ENCODE measurements around the gene MTF1. TPM values are rescaled to one million over a fixed set of nuclear protein-coding genes. Genes with fewer than 3 reads are reported as not detected.

Gene MTF1
- total RNA-seq, 3 donors from 2014 or later = 4.9 to 5.3 (median 5.0) TPM

DNA sequence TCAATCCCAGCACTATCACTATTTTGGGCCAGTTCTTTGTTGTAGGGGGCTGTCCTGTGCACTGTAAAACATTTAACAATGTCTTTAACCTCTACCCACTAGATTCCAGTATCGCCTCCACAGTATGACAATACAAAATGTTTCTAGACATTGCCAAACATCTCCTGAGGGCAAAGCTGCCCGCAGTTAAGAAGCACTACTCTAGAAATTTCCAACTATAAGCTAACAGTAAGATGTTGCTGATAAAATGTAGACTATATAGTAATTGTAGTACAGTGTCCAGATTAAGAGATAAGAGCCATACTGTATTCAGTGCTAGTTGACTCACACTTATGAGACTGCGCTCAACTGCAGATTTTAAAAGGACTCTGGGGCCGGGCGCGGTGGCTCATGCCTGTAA, 5.0 kb downstream of the MTF1 start:
- Histone ChIP-seq H3K27ac (no peak overlapping the region), H3K4me3 (no peak overlapping the region), H3K27me3 (no peaks in the 10 kb centered on the region), H3K9me3 (no peaks in the 10 kb centered on the region), H3K4me1 (peaks cover 0 to 16% of the 10 kb centered on the region in 2 donors), H3K36me3 (no peaks in the 10 kb centered on the region)
- no peak for DNase-seq (ENCODE audit: low spot score in 2 of 2)
- no peak for TF ChIP-seq POLR2A (IDR thresholded peaks at IDR 0.05)
- no peak for TF ChIP-seq POLR2AphosphoS5 (IDR thresholded peaks at IDR 0.05)
- TF ChIP-seq, protein P1, sequence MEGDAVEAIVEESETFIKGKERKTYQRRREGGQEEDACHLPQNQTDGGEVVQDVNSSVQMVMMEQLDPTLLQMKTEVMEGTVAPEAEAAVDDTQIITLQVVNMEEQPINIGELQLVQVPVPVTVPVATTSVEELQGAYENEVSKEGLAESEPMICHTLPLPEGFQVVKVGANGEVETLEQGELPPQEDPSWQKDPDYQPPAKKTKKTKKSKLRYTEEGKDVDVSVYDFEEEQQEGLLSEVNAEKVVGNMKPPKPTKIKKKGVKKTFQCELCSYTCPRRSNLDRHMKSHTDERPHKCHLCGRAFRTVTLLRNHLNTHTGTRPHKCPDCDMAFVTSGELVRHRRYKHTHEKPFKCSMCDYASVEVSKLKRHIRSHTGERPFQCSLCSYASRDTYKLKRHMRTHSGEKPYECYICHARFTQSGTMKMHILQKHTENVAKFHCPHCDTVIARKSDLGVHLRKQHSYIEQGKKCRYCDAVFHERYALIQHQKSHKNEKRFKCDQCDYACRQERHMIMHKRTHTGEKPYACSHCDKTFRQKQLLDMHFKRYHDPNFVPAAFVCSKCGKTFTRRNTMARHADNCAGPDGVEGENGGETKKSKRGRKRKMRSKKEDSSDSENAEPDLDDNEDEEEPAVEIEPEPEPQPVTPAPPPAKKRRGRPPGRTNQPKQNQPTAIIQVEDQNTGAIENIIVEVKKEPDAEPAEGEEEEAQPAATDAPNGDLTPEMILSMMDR (IDR thresholded peaks at IDR 0.05) = no peak
- intact Hi-C loops (cut with DNase I; ENCODE audit: low total_unique reads) = no loop called here

DNA sequence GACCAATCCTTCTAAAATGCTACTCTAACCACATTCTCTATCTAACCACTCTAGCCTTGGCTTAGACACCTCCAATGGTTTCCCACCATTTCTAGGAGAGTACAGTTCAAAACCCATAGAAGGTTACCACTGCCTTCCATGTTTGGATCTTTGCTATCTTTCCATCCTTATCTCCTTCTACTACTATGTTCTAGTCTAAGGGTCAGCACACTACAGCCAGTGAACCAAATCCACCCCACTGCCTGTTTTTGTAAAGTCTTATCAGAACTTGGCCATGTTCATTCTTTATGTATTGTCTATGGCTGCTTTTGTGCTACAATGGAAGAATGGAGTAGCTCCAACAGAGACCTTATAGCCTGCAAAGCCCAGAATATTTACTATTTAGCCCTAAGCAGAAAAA, 6.2 kb downstream of the MTF1 start:
- Histone ChIP-seq H3K36me3 (no peaks in the 10 kb centered on the region), H3K27me3 (no peaks in the 10 kb centered on the region), H3K27ac (no peak overlapping the region), H3K9me3 (no peaks in the 10 kb centered on the region), H3K4me1 (peaks cover 0 to 10% of the 10 kb centered on the region in 2 donors), H3K4me3 (no peak overlapping the region)
- TF ChIP-seq, protein P1 (IDR thresholded peaks at IDR 0.05) = no peak
- no peak for TF ChIP-seq POLR2AphosphoS5 (IDR thresholded peaks at IDR 0.05)
- no peak for TF ChIP-seq POLR2A (IDR thresholded peaks at IDR 0.05)
- intact Hi-C loops (cut with DNase I; ENCODE audit: low total_unique reads) = no loop called here
- no peak for DNase-seq (ENCODE audit: low spot score in 2 of 2)

DNA sequence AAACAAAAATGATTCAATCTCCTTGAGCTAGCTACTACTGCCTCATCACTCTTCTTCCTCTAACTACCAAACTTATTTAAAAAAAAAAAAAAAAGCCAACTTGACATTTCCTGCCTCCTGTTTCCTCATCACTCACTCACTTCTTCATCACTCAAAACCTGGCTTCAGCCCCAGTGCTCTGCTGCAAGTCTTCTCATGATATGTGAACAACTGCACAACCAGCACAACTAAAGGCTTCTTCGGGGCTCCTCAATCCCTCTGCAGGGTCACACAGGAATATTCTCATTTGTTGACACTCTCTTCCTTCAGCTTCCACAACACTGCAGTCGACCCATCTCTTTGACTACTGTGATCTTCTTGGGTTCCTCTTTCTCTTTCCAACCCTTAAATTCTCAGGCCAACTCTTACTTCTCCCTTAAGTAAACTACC, 7.6 kb downstream of the MTF1 start:
- intact Hi-C loops (cut with DNase I; ENCODE audit: low total_unique reads) = no loop called here
- no peak for DNase-seq (ENCODE audit: low spot score in 2 of 2)
- H3K27me3 ChIP-seq = no peaks in the 10 kb centered on the region
- TF ChIP-seq POLR2A (IDR thresholded peaks at IDR 0.05) (no peak), POLR2AphosphoS5 (IDR thresholded peaks at IDR 0.05) (no peak)
- TF ChIP-seq, protein P1 (IDR thresholded peaks at IDR 0.05) = no peak
- no peak overlapping the region for H3K4me3 ChIP-seq
- H3K36me3 ChIP-seq = no peaks in the 10 kb centered on the region
- H3K9me3 ChIP-seq = no peaks in the 10 kb centered on the region
- peaks cover 0 to 8% of the 10 kb centered on the region in 2 donors for H3K4me1 ChIP-seq
- no peak overlapping the region for H3K27ac ChIP-seq

DNA sequence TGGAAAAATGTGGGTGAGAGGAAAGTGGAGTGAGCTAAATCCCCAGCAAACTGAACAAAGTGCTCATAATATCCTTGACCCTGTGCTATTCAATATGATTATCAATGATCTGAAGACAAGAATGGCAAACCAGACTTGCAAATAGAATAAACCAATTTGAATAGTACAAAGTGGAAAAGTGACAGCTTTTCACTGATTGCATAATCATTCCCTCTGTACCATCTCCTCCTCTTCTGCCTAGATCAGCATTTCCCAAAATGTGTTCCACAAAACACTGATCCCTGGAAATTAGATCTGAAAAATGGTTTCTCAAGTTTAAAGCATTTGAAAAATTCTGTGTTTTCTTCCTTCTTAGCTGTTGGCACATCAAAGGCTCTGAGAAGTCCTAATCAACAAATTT, 8.1 kb downstream of the MTF1 start:
- H3K27me3 ChIP-seq = no peaks in the 10 kb centered on the region
- H3K36me3 ChIP-seq = no peaks in the 10 kb centered on the region
- no peak overlapping the region for H3K4me3 ChIP-seq
- intact Hi-C loops (cut with DNase I; ENCODE audit: low total_unique reads) = no loop called here
- H3K9me3 ChIP-seq = no peaks in the 10 kb centered on the region
- H3K4me1 ChIP-seq = peaks cover 0 to 8% of the 10 kb centered on the region in 2 donors
- DNase-seq (ENCODE audit: low spot score in 2 of 2) = no peak
- TF ChIP-seq POLR2AphosphoS5 (IDR thresholded peaks at IDR 0.05) (no peak), POLR2A (IDR thresholded peaks at IDR 0.05) (no peak)
- TF ChIP-seq, protein P1 (IDR thresholded peaks at IDR 0.05) = no peak
- H3K27ac ChIP-seq = no peak overlapping the region

DNA sequence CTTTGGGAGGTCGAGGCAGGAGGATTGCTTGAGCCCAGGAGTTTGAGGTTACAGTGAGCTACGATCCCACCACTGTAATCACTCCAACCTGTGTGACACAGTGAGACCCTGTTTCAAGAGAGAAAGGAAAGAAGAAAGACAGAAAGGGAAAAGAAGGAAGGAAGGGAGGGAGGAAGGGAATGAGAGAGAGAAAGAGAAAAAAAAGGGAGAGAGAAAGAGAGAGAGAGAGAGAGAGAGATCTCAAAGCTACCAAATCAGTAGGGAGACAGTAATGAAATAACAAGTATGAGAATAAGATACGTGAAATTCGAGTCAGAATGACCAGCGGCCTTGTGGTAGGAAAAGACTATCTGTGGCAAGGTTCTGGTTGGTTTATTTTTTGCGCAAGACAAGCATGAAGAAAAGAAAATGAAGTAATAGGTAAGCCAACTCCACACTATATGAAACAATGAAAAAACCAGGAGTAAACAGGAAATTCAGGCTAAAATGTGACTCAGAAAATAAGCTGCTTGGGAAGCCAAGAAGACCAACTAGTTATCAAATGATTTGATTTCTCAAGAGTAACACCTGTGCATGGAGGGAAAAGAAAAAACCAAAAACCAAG, 8.9 kb downstream of the MTF1 start:
- no peaks in the 10 kb centered on the region for H3K27me3 ChIP-seq
- no peaks in the 10 kb centered on the region for H3K9me3 ChIP-seq
- H3K36me3 ChIP-seq = no peaks in the 10 kb centered on the region
- no peak for DNase-seq (ENCODE audit: low spot score in 2 of 2)
- H3K27ac ChIP-seq = no peak overlapping the region
- intact Hi-C loops (cut with DNase I; ENCODE audit: low total_unique reads) = no loop called here
- TF ChIP-seq POLR2A (IDR thresholded peaks at IDR 0.05) (no peak), POLR2AphosphoS5 (IDR thresholded peaks at IDR 0.05) (no peak)
- TF ChIP-seq, protein P1 (IDR thresholded peaks at IDR 0.05) = no peak
- H3K4me3 ChIP-seq = no peak overlapping the region
- peaks cover 0 to 7% of the 10 kb centered on the region in 2 donors for H3K4me1 ChIP-seq

Measured in breast epithelium (tissue), 4 donors.